ENCODE results near the gene C6. TPM values are rescaled to one million over a fixed set of nuclear protein-coding genes. Genes with fewer than 3 reads are reported as not detected.

C6 gene
- total and polyA plus RNA-seq, 10 of the 15 experiments (the other 5 are each of a cell fraction or from before 2014, with no cell fraction given): 0.31 TPM; not detected in 9

DNA sequence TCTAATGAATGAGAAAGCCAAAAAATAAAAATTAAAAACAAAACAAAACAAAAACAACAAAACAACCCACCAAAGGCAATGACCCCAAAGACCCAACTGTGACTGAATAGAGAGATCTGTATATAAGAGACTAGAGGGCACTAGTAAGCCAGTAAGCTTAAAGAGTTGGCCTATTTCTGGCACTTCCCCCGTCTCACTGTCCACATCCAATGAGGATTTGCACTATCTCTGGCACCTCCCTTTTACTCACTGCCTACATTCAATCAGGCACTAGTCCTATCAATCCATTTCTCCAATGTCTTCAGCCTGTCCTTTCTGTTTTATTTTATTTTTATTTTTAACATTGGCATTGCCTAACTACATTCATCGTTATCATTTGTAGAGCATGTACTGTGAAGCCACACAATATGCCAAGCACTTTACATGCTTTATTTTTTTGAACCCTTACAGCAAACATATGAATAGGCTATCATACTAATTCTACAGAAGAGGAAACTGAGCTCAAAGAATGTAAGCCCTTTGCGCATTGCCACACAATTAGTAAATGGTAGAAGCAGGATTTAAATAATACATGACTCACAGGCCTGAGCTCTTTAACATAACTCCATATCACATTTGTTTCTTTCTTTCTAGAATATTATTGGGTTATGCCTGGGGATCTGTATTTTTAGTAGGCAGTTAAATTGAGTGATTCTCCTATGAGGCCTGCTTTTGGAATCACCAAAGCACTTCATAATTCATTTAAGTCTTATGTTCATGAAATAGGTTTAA lies 70.0 kb downstream of the C6 start (continued):
- TF ChIP-seq FOS (IDR thresholded peaks at IDR 0.05; ENCODE audit: borderline replicate concordance, extremely low read depth, insufficient read length) (no peak), ZSCAN29 (IDR thresholded peaks at IDR 0.05) (no peak)

GRCh38 chr5:41127967-41128690 lies 85.2 kb downstream of the C6 start:
- no peaks in the 10 kb centered on the region for H3K79me2 ChIP-seq (ENCODE audit: control insufficient read depth, insufficient read depth, low read length)
- no peak overlapping the region for H3K27ac ChIP-seq (ENCODE audit: control insufficient read depth, insufficient read depth)
- H3K9me3 ChIP-seq (replicated peaks; ENCODE audit: control insufficient read depth, insufficient read depth, low read length): no peaks in the 10 kb centered on the region
- H3K27me3 ChIP-seq (replicated peaks in 1 of 2; ENCODE audit: control insufficient read depth in 2 of 2, insufficient read depth in 2 of 2, low read length in 1 of 2): no peaks in the 10 kb centered on the region
- intact Hi-C loops (cut with micrococcal nuclease; ENCODE audit: unreplicated experiment) (no loop called here), in situ Hi-C loops (cut with MboI) (no loop called here)
- H3K4me3 ChIP-seq: no peak overlapping the region
- ChIA-PET POLR2A (no interaction called here), CTCF (no interaction called here), SMC1A (ENCODE audit: uncharacterized antibody, unreplicated experiment) (interaction anchor here (1.1 kb wide), 1 partner anchor 11 kb away, joined by 4 read pairs; no protein-coding TSS in a partner anchor), RAD21 (ENCODE audit: unreplicated experiment) (no interaction called here)
- no peak for ATAC-seq
- BruUV-seq (replicated peaks): no TSS peak
- H3K4me2 ChIP-seq (ENCODE audit: control insufficient read depth, insufficient read depth): no peak overlapping the region
- H3K9ac ChIP-seq (ENCODE audit: control insufficient read depth, insufficient read depth, low read length): no peak overlapping the region
- no peak overlapping the region for H2AFZ ChIP-seq (ENCODE audit: control insufficient read depth, low read depth, low read length)
- no peaks in the 10 kb centered on the region for H3K4me1 ChIP-seq (ENCODE audit: control insufficient read depth, insufficient read depth, low read length)
- H4K20me1 ChIP-seq (ENCODE audit: control insufficient read depth, insufficient read depth): no peaks in the 10 kb centered on the region
- 0% methylated on average over 1 of the region's 1 CpG for WGBS (ENCODE audit: insufficient coverage, insufficient replicate concordance, low lambda C conversion rate, missing lambda C conversion rate)
- no peak for DNase-seq (ENCODE audit: low read depth, low spot score)
- TF ChIP-seq LARP7 (IDR thresholded peaks at IDR 0.05) (no peak), BRCA1 (IDR thresholded peaks at IDR 0.05; ENCODE audit: low read depth, low read length) (no peak), MEF2B (IDR thresholded peaks at IDR 0.05; ENCODE audit: partially characterized antibody, poor library complexity, severe bottlenecking) (no peak), ZNF207 (IDR thresholded peaks at IDR 0.05; ENCODE audit: borderline replicate concordance) (no peak), POLR2AphosphoS5 (IDR thresholded peaks at IDR 0.05; ENCODE audit: low read length) (no peak), NFXL1 (IDR thresholded peaks at IDR 0.05; ENCODE audit: borderline replicate concordance) (no peak)
- TF ChIP-seq, protein P1, sequence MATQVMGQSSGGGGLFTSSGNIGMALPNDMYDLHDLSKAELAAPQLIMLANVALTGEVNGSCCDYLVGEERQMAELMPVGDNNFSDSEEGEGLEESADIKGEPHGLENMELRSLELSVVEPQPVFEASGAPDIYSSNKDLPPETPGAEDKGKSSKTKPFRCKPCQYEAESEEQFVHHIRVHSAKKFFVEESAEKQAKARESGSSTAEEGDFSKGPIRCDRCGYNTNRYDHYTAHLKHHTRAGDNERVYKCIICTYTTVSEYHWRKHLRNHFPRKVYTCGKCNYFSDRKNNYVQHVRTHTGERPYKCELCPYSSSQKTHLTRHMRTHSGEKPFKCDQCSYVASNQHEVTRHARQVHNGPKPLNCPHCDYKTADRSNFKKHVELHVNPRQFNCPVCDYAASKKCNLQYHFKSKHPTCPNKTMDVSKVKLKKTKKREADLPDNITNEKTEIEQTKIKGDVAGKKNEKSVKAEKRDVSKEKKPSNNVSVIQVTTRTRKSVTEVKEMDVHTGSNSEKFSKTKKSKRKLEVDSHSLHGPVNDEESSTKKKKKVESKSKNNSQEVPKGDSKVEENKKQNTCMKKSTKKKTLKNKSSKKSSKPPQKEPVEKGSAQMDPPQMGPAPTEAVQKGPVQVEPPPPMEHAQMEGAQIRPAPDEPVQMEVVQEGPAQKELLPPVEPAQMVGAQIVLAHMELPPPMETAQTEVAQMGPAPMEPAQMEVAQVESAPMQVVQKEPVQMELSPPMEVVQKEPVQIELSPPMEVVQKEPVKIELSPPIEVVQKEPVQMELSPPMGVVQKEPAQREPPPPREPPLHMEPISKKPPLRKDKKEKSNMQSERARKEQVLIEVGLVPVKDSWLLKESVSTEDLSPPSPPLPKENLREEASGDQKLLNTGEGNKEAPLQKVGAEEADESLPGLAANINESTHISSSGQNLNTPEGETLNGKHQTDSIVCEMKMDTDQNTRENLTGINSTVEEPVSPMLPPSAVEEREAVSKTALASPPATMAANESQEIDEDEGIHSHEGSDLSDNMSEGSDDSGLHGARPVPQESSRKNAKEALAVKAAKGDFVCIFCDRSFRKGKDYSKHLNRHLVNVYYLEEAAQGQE (IDR thresholded peaks at IDR 0.05; ENCODE audit: low read depth, low read length): no peak
- no peaks in the 10 kb centered on the region for H3K36me3 ChIP-seq (ENCODE audit: control insufficient read depth in 2 of 2, insufficient read depth in 2 of 2, low read length in 1 of 2)
- no peak for FAIRE-seq
